GM21737 (cell line): ENCODE results near the gene RASGRP2.

Source experiments
- ATAC-seq: cut with Tn5 transposase; IDR thresholded peaks from one replicate; pipeline ENCODE4 v1.9.1; 2021; ENCODE audit warnings: mild to moderate bottlenecking, moderate library complexity; ENCODE audit not compliant: unreplicated experiment

Gene RASGRP2

GRCh38 chr11:64720640-64721358 lies 23.1 kb downstream of the RASGRP2 start:
- ATAC-seq = no peak

- no peak for ATAC-seq
These were observed 23.8 kb downstream of the RASGRP2 start for GRCh38 chr11:64720167-64720566.

GRCh38 chr11:64719406-64719805 lies 24.5 kb downstream of the RASGRP2 start:
- ATAC-seq = no peak

- ATAC-seq = no peak
These were observed 25.2 kb downstream of the RASGRP2 start for GRCh38 chr11:64718780-64719124.

GRCh38 chr11:64718084-64718779 lies 25.7 kb downstream of the RASGRP2 start:
- ATAC-seq = no peak

- ATAC-seq = no peak
These were observed 26.7 kb downstream of the RASGRP2 start for GRCh38 chr11:64717268-64717578.

GRCh38 chr11:64716473-64717267 lies 27.3 kb downstream of the RASGRP2 start:
- ATAC-seq = no peak

- no peak for ATAC-seq
These were observed 28.0 kb downstream of the RASGRP2 start for GRCh38 chr11:64715756-64716472.

- ATAC-seq = no peak
These were observed 28.8 kb downstream of the RASGRP2 start for GRCh38 chr11:64715110-64715509.

- ATAC-seq = no peak
These were observed 29.3 kb downstream of the RASGRP2 start for GRCh38 chr11:64714666-64715065.

- no peak for ATAC-seq
These were observed 30.1 kb downstream of the RASGRP2 start for GRCh38 chr11:64713781-64714363.

- no peak for ATAC-seq
These were observed 30.8 kb downstream of the RASGRP2 start for GRCh38 chr11:64713016-64713707.

- no peak for ATAC-seq
These were observed 31.4 kb downstream of the RASGRP2 start for GRCh38 chr11:64712430-64713015.

- ATAC-seq = no peak
These were observed 32.0 kb downstream of the RASGRP2 start for GRCh38 chr11:64711956-64712362.

GRCh38 chr11:64711138-64711955 lies 32.6 kb downstream of the RASGRP2 start:
- ATAC-seq = no peak

GRCh38 chr11:64710418-64711137 lies 33.4 kb downstream of the RASGRP2 start:
- no peak for ATAC-seq

GRCh38 chr11:64705501-64705900 lies 38.4 kb downstream of the RASGRP2 start:
- no peak for ATAC-seq

GRCh38 chr11:64703048-64703447 lies 40.9 kb downstream of the RASGRP2 start:
- ATAC-seq = no peak
